Measurements from ENCODE around the gene DENND4C.

GRCh38 chr9:19342947-19343346 lies 112.5 kb downstream of the DENND4C start:
- TF ChIP-seq CTCF (IDR thresholded peaks at IDR 0.05) (no peak), REST (IDR thresholded peaks at IDR 0.05) (no peak), MAZ (IDR thresholded peaks at IDR 0.05; ENCODE audit: borderline replicate concordance, low read depth, low read length) (no peak), JUNB (IDR thresholded peaks at IDR 0.05) (no peak), SMC3 (IDR thresholded peaks at IDR 0.05) (no peak), CHD2 (IDR thresholded peaks at IDR 0.05; ENCODE audit: low read length, partially characterized antibody) (no peak), POLR2A (IDR thresholded peaks at IDR 0.05; ENCODE audit: low read length) (no peak)
